SK-N-SH treated with all-trans-retinoic acid at 6 μM for 48 hours (cell line): ENCODE data around the gene GTPBP3.

Experiments
- ATAC-seq: fragments of 200-7000 bp; cut with Tn5 transposase; 3 replicates; pipeline ENCODE4 v1.9.1; 2020; ENCODE audit warnings: mild to moderate bottlenecking, moderate library complexity
- ARNTL ChIP-seq: fragments of 450-650 bp; formaldehyde crosslinking; IDR thresholded peaks from 2 replicates; pipeline ENCODE4 v1.5.0; 2020; ENCODE audit warnings: low read depth, mild to moderate bottlenecking, moderate library complexity, borderline replicate concordance
- CSDC2 ChIP-seq: fragments of 250-450 bp; sonication (Bioruptor Pico); IDR thresholded peaks from 2 replicates; pipeline ENCODE4 v1.5.0; 2020; ENCODE audit warnings: mild to moderate bottlenecking, moderate library complexity
- GLIS3 ChIP-seq: fragments of 250-450 bp; sonication (Bioruptor Pico); IDR thresholded peaks from 2 replicates; pipeline ENCODE4 v1.5.0; 2020; ENCODE audit warnings: mild to moderate bottlenecking, moderate library complexity
- ISL1 ChIP-seq: fragments of 250-450 bp; sonication (Bioruptor Pico); IDR thresholded peaks from 2 replicates; pipeline ENCODE4 v2.1.2; 2022; ENCODE audit warnings: mild to moderate bottlenecking, moderate library complexity
- OSR1 ChIP-seq: fragments of 250-450 bp; sonication (Bioruptor Pico); IDR thresholded peaks from 2 replicates; pipeline ENCODE4 v1.8.0; 2022; ENCODE audit warnings: moderate library complexity, mild to moderate bottlenecking, inconsistent platforms
- PPARA ChIP-seq: fragments of 250-450 bp; sonication (Bioruptor Pico); IDR thresholded peaks from 2 replicates; pipeline ENCODE4 v1.5.0; 2020; ENCODE audit warnings: mild to moderate bottlenecking, borderline replicate concordance
- SNAI2 ChIP-seq: fragments of 250-450 bp; sonication (Bioruptor Pico); IDR thresholded peaks from 2 replicates; pipeline ENCODE4 v1.5.0; 2020; ENCODE audit warnings: mild to moderate bottlenecking, moderate library complexity
- TCF4 ChIP-seq: fragments of 250-450 bp; sonication (Bioruptor Pico); IDR thresholded peaks from 2 replicates; pipeline ENCODE4 v1.8.0; 2021; ENCODE audit warnings: mild to moderate bottlenecking, moderate library complexity, borderline replicate concordance
- TOX ChIP-seq: fragments of 250-450 bp; sonication (Bioruptor Pico); IDR thresholded peaks from 2 replicates; pipeline ENCODE4 v1.8.0; 2021; ENCODE audit warnings: mild to moderate bottlenecking, moderate library complexity, borderline replicate concordance
- ZC3H10 ChIP-seq: fragments of 250-450 bp; sonication (Bioruptor Pico); IDR thresholded peaks from 2 replicates; pipeline ENCODE4 v1.5.1; 2021; ENCODE audit warnings: mild to moderate bottlenecking, moderate library complexity
- ZFP3 ChIP-seq: fragments of 250-450 bp; sonication (Bioruptor Pico); IDR thresholded peaks from 2 replicates; pipeline ENCODE4 v1.5.0; 2020; ENCODE audit warnings: mild to moderate bottlenecking, moderate library complexity
- ZNF565 ChIP-seq: fragments of 450-650 bp; formaldehyde crosslinking; conservative IDR thresholded peaks from 2 replicates; pipeline ENCODE4 v1.5.0; 2020; ENCODE audit warnings: low read depth, mild to moderate bottlenecking, moderate library complexity
- ZNF70 ChIP-seq: fragments of 450-650 bp; formaldehyde crosslinking; IDR thresholded peaks from 2 replicates; pipeline ENCODE4 v1.5.0; 2020; ENCODE audit warnings: mild to moderate bottlenecking, moderate library complexity
- ZNF8 ChIP-seq: fragments of 450-650 bp; formaldehyde crosslinking; IDR thresholded peaks from 2 replicates; pipeline ENCODE4 v1.5.0; 2020; ENCODE audit warnings: mild to moderate bottlenecking, moderate library complexity
- TF ChIP-seq, protein P1 (sequence below): fragments of 250-450 bp; sonication (Bioruptor Pico); IDR thresholded peaks from 2 replicates; pipeline ENCODE4 v1.8.0; 2020; ENCODE audit warnings: mild to moderate bottlenecking, moderate library complexity, borderline replicate concordance
- TF ChIP-seq, protein P2 (sequence below): fragments of 250-450 bp; sonication (Bioruptor Pico); IDR thresholded peaks from 2 replicates; pipeline ENCODE4 v1.8.0; 2021; ENCODE audit warnings: low read depth, mild to moderate bottlenecking, moderate library complexity, borderline replicate concordance
- TF ChIP-seq, protein P3 (sequence below): fragments of 250-450 bp; sonication (Bioruptor Pico); IDR thresholded peaks from 2 replicates; pipeline ENCODE4 v1.5.1; 2020; ENCODE audit warnings: low read depth, mild to moderate bottlenecking, moderate library complexity

Gene GTPBP3

DNA sequence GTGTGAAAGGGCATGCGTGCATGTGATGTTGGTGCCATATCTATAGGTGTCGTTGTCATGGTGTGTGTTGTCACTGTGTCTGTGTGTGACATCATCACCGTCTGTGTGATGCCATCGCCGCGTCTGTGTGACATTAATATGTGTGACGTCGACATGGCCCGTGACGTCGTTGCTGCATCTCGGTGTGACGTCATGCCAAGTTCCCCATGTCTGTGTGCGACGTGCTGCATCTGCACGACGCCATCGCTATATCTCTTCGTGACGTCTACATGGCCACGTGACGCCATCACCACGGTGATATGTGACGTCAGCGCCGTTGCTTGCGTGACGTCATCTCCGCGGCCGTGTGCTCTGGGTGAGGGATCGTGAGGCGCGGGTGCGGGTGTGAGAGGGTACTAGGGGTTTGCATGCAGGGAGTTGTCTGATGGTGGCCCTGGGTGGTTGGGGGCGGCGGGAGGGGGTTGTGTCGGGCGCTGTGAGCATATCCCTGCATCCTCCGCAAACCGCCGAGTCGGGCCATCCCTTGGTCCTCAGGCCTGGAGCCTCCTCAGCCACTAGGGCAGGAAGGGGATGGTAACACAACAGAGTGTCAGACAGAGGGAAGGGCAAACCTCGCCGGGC lies 14.6 kb downstream of the GTPBP3 start:
- TF ChIP-seq, protein P1, sequence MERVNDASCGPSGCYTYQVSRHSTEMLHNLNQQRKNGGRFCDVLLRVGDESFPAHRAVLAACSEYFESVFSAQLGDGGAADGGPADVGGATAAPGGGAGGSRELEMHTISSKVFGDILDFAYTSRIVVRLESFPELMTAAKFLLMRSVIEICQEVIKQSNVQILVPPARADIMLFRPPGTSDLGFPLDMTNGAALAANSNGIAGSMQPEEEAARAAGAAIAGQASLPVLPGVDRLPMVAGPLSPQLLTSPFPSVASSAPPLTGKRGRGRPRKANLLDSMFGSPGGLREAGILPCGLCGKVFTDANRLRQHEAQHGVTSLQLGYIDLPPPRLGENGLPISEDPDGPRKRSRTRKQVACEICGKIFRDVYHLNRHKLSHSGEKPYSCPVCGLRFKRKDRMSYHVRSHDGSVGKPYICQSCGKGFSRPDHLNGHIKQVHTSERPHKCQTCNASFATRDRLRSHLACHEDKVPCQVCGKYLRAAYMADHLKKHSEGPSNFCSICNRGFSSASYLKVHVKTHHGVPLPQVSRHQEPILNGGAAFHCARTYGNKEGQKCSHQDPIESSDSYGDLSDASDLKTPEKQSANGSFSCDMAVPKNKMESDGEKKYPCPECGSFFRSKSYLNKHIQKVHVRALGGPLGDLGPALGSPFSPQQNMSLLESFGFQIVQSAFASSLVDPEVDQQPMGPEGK (CRISPR knock-in tag) = no peak
- no peak for ATAC-seq

DNA sequence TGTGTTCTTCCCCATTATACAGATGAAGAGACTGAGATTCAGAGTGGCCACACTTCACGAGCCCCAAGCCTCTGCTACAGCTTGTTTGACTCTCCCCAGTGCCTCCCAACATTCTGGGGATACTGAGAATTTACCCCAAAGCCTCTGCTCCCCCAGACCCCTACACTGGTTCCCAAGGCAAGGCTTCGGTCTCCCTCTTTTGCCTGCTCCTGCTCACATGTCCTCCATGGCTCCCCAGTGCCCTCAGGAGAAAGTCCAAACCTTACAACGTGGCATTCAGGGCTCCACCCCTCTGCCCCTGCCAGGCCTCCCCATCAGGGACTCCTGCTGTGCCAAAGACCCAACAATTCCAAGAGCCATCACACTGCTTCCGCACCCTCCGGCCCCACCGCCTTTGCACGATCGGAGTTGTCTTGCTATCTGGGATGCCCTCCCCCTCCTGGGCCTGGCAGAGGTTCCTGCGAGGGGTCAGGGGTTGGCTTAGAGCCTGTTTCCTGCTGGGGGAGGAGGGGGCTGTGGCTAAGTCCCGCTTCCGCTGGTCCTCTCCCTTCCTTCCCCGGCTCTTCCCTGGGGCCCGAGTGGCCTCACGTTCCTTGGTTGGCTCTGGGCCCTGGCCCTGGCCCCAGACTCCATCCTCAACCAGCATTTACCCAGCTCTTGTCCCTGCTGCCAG lies 15.4 kb downstream of the GTPBP3 start:
- TF ChIP-seq TOX (CRISPR knock-in tag) = no peak
- TF ChIP-seq SNAI2 (CRISPR knock-in tag) = no peak
- TF ChIP-seq, protein P1 (CRISPR knock-in tag) = no peak
- no peak for TF ChIP-seq ZFP3 (CRISPR knock-in tag)
- TF ChIP-seq ISL1 (CRISPR knock-in tag) = no peak
- TF ChIP-seq, protein P2, sequence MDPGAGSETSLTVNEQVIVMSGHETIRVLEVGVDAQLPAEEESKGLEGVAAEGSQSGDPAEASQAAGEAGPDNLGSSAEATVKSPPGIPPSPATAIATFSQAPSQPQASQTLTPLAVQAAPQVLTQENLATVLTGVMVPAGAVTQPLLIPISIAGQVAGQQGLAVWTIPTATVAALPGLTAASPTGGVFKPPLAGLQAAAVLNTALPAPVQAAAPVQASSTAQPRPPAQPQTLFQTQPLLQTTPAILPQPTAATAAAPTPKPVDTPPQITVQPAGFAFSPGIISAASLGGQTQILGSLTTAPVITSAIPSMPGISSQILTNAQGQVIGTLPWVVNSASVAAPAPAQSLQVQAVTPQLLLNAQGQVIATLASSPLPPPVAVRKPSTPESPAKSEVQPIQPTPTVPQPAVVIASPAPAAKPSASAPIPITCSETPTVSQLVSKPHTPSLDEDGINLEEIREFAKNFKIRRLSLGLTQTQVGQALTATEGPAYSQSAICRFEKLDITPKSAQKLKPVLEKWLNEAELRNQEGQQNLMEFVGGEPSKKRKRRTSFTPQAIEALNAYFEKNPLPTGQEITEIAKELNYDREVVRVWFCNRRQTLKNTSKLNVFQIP (CRISPR knock-in tag) = no peak
- no peak for TF ChIP-seq GLIS3 (CRISPR knock-in tag)
- no peak for TF ChIP-seq ZC3H10
- no peak for ATAC-seq

DNA sequence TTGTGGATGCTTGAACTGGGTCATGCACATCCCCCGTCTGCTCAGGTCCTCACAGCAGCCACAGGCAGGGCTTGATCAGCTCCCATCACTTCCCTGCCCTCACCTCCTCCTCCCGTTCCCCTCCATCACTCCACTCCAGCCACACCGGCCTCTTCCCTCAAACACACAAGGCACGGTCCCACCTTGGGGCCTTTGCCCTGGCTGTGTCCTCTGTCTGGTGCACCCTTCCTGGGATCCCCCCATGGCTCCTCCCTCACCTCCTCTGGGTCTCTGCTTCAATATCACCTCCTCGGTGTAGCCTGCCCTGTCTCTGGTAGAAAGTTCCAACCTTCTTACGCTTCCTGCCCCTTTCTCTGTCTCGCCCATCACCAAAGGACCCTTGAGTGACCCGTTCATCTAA lies 16.0 kb downstream of the GTPBP3 start:
- TF ChIP-seq TCF4 (CRISPR knock-in tag) (no peak), ZNF70 (CRISPR knock-in tag) (no peak), ZNF8 (no peak)
- TF ChIP-seq, protein P3, sequence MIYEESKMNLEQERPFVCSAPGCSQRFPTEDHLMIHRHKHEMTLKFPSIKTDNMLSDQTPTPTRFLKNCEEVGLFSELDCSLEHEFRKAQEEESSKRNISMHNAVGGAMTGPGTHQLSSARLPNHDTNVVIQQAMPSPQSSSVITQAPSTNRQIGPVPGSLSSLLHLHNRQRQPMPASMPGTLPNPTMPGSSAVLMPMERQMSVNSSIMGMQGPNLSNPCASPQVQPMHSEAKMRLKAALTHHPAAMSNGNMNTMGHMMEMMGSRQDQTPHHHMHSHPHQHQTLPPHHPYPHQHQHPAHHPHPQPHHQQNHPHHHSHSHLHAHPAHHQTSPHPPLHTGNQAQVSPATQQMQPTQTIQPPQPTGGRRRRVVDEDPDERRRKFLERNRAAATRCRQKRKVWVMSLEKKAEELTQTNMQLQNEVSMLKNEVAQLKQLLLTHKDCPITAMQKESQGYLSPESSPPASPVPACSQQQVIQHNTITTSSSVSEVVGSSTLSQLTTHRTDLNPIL = no peak
- TF ChIP-seq, all 23 proteins: peak for 0
- no peak for ATAC-seq

DNA sequence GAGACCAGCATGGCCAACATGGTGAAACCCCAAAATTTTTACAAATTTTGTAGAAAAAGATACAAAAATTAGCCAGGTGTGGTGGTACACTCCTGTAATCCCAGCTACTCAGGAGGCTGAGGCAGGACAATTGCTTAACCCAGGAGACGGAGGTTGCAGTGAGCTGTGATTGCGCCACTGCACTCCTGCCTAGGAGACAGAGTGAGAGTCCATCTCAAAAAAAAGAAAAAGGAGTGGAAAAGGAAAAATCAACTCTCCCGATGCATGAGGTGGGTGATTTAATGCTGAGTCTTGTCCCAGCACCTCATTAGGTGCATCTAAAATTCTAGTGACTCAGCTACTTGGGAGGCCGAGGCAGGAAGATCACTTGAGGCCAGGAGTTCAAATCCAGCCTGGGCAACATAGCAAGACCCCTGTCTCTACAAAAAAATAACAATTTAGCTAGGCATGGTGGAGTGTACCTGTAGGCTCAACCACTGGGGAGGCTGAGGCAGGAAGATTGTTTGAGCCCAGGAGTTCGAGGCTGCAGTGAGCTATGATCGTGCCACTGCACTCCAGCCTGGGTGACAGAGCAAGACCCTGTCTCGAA lies 19.8 kb downstream of the GTPBP3 start:
- TF ChIP-seq PPARA (CRISPR knock-in tag) = no peak
- no peak for TF ChIP-seq ZFP3 (CRISPR knock-in tag)
- TF ChIP-seq CSDC2 (CRISPR knock-in tag) = no peak
- no peak for TF ChIP-seq ZNF565
- TF ChIP-seq ARNTL (CRISPR knock-in tag) = no peak
- ATAC-seq = no peak

DNA sequence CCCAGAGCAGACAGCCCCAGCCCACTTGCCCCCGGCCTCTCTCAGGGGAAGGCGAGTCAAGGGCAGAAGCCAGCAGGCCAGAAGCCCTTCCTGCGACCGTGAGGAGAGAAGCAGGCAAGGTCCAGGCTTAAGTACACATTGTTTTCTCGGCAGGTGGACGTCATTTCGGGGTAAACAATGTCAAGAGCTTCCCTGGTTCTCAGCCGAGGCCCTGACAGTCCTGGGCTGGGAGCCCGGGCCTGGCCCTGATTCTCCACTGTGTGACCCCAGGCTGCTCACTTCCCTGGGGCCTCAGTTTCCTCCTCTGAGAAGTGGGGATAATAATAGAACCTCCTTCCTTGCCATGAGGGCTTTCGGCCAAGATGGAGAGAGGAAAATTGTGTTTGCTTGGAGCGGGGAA lies 20.4 kb downstream of the GTPBP3 start:
- TF ChIP-seq CSDC2 (CRISPR knock-in tag) (no peak), ZC3H10 (no peak), SNAI2 (CRISPR knock-in tag) (no peak), TCF4 (CRISPR knock-in tag) (no peak), ZNF8 (no peak), OSR1 (CRISPR knock-in tag) (no peak)
- TF ChIP-seq, protein P2 (CRISPR knock-in tag) = no peak
- no peak for ATAC-seq
